ENCODE data around the gene SPATS2L. TPM values are rescaled to one million over a fixed set of nuclear protein-coding genes. Genes with fewer than 3 reads are reported as not detected.

SPATS2L gene
- total RNA-seq, 4 donors from 2014 or later: 51.9 to 151 (median 78.9) TPM

- TF ChIP-seq CTCF (IDR thresholded peaks at IDR 0.05): no peak
- no peak for TF ChIP-seq EP300 (IDR thresholded peaks at IDR 0.05)
- TF ChIP-seq POLR2AphosphoS5 (IDR thresholded peaks at IDR 0.05): no peak
- no peak for TF ChIP-seq POLR2A (IDR thresholded peaks at IDR 0.05; ENCODE audit: low read depth)
- Histone ChIP-seq H3K27me3 (no peaks in the 10 kb centered on the region), H3K4me3 (no peak overlapping the region), H3K4me1 (no peaks in the 10 kb centered on the region), H3K27ac (replicated peaks in 1 of 4) (no peak overlapping the region), H3K9me3 (no peaks in the 10 kb centered on the region), H3K36me3 (peaks cover 4 to 20% (median 13%) of the 10 kb centered on the region in 4 donors)
- no peak for DNase-seq (ENCODE audit: extremely low spot score)
- intact Hi-C loops (cut with DNase I): no loop called here
- WGBS: 79% methylated on average over 1 of the region's 1 CpG
These were observed 123.5 kb downstream of the SPATS2L start for GRCh38 chr2:200430017-200430416.

- Histone ChIP-seq H3K36me3 (peaks cover 0 to 22% (median 10%) of the 10 kb centered on the region in 4 donors), H3K9me3 (no peaks in the 10 kb centered on the region)
- 86% methylated on average over 1 of the region's 1 CpG for WGBS
These were observed 125.7 kb downstream of the SPATS2L start for GRCh38 chr2:200431996-200432705.

GRCh38 chr2:200435379-200435778, 128.9 kb downstream of the SPATS2L start:
- TF ChIP-seq POLR2A (IDR thresholded peaks at IDR 0.05; ENCODE audit: low read depth): no peak
- no peak for TF ChIP-seq POLR2AphosphoS5 (IDR thresholded peaks at IDR 0.05)
- no peak for TF ChIP-seq EP300 (IDR thresholded peaks at IDR 0.05)
- no peak for TF ChIP-seq CTCF (IDR thresholded peaks at IDR 0.05)
- no peak overlapping the region for H3K4me3 ChIP-seq
- H3K4me1 ChIP-seq: no peaks in the 10 kb centered on the region
- WGBS: 84% methylated on average over 4 of the region's 4 CpGs
- H3K27me3 ChIP-seq: no peaks in the 10 kb centered on the region
- no peak for DNase-seq (ENCODE audit: extremely low spot score)
- no peaks in the 10 kb centered on the region for H3K9me3 ChIP-seq
- peaks cover 0 to 16% (median 7%) of the 10 kb centered on the region in 4 donors for H3K36me3 ChIP-seq
- intact Hi-C loops (cut with DNase I): no loop called here
- H3K27ac ChIP-seq (replicated peaks in 1 of 4): no peak overlapping the region

More at GRCh38 chr2:200431996-200432705, 125.7 kb downstream of the SPATS2L start:
- Histone ChIP-seq H3K27ac (replicated peaks in 1 of 4) (no peak overlapping the region), H3K4me1 (no peaks in the 10 kb centered on the region), H3K27me3 (no peaks in the 10 kb centered on the region), H3K4me3 (no peak overlapping the region)
- intact Hi-C loops (cut with DNase I): no loop called here
- TF ChIP-seq POLR2AphosphoS5 (IDR thresholded peaks at IDR 0.05) (no peak), CTCF (IDR thresholded peaks at IDR 0.05) (no peak), EP300 (IDR thresholded peaks at IDR 0.05) (no peak), POLR2A (IDR thresholded peaks at IDR 0.05; ENCODE audit: low read depth) (no peak)
- no peak for DNase-seq (ENCODE audit: extremely low spot score)

GRCh38 chr2:200438251-200438650, 131.8 kb downstream of the SPATS2L start:
- Histone ChIP-seq H3K36me3 (peaks cover 6 to 39% (median 20%) of the 10 kb centered on the region in 4 donors), H3K4me1 (peaks cover 0 to 3% (median 2%) of the 10 kb centered on the region in 4 donors), H3K27ac (replicated peaks in 1 of 4) (no peak overlapping the region), H3K4me3 (no peak overlapping the region), H3K9me3 (no peaks in the 10 kb centered on the region), H3K27me3 (no peaks in the 10 kb centered on the region)
- no peak for DNase-seq (ENCODE audit: extremely low spot score)
- TF ChIP-seq POLR2AphosphoS5 (IDR thresholded peaks at IDR 0.05) (no peak), CTCF (IDR thresholded peaks at IDR 0.05) (no peak), POLR2A (IDR thresholded peaks at IDR 0.05; ENCODE audit: low read depth) (no peak), EP300 (IDR thresholded peaks at IDR 0.05) (no peak)
- intact Hi-C loops (cut with DNase I): no loop called here
- 90% methylated on average over 1 of the region's 1 CpG for WGBS

Data from esophagus muscularis mucosa (tissue), 4 donors.